Activated CD8-positive, alpha-beta memory T cell treated with anti-CD3 and anti-CD28 coated beads, Interleukin-2, amount 10 ng/mL, durations not matched to agents 7 days and 5 days (primary cell): ENCODE results near the gene JAM2. TPM values are rescaled to one million over a fixed set of nuclear protein-coding genes. Genes with fewer than 3 reads are reported as not detected.

Experiments
- ATAC-seq: fragments of 150-1000 bp; cut with Tn5 transposase; one replicate; pipeline ENCODE4 v1.10.0; 2021; ENCODE audit warnings: moderate library complexity
- CTCF ChIA-PET: fragments of 350-600 bp; sonication (Branson Sonifier 250); formaldehyde crosslinking; loops from one replicate; lab custom pipeline; 2021; ENCODE audit warnings: antibody characterized with exemption; lab: Charles Lee
- DNase-seq: peaks from one replicate; pipeline ENCODE4 v3.0.0-alpha.2; 2020
- H3K27ac Mint-ChIP-seq: one replicate; pipeline ENCODE4 v1.8.0; 2021; ENCODE audit warnings: mild to moderate bottlenecking, mixed read lengths
- H3K27me3 Mint-ChIP-seq: one replicate; pipeline ENCODE4 v1.8.0; 2021; ENCODE audit warnings: mixed read lengths
- H3K36me3 Mint-ChIP-seq: one replicate; pipeline ENCODE4 v1.8.0; 2021; ENCODE audit warnings: mild to moderate bottlenecking, mixed read lengths
- H3K4me1 Mint-ChIP-seq: one replicate; pipeline ENCODE4 v1.8.0; 2021; ENCODE audit warnings: mixed read lengths
- H3K4me3 Mint-ChIP-seq: one replicate; pipeline ENCODE4 v1.8.0; 2021; ENCODE audit warnings: mild to moderate bottlenecking, moderate library complexity, mixed read lengths
- H3K9me3 Mint-ChIP-seq: one replicate; pipeline ENCODE4 v1.8.0; 2022; ENCODE audit warnings: low read depth, mixed read lengths
- total RNA-seq, 2 experiments: library from RNA; stranded (reverse); gene quantifications; one replicate each; pipeline ENCODE4 v1.2.3, GENCODE V29; 2021

The JAM2 gene
- total RNA-seq, 2 experiments from 2014 or later = 0.26 to 0.37 TPM

DNA sequence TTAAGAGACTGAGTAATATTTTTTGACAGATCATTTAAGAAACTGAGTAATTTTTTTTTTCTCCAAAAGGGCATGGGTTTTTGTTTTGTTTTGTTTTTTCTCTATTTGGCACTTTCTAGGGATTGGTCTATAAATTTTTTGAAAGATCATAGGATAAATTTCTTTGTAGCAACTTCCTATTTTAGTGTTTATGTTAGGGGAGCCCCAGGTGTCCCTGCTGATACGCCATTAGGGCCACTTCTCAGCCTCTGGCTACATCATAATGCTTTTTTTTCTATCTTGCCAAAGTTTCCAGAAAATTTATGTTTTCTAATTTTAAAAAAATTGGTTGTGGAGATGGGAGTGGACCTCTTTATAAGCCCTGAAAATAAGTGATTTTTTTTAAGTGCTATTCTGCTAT is 98.4 kb downstream of the JAM2 start:
- DNase-seq = no peak
- H3K36me3 Mint-ChIP-seq = peaks cover 5% of the 10 kb centered on the region
- no peak for ATAC-seq
- H3K9me3 Mint-ChIP-seq = no peaks in the 10 kb centered on the region
- CTCF ChIA-PET = no interaction called here
- H3K4me1 Mint-ChIP-seq = peaks cover 31% of the 10 kb centered on the region
- H3K27ac Mint-ChIP-seq = no peak overlapping the region
- no peak overlapping the region for H3K4me3 Mint-ChIP-seq
- no peaks in the 10 kb centered on the region for H3K27me3 Mint-ChIP-seq

DNA sequence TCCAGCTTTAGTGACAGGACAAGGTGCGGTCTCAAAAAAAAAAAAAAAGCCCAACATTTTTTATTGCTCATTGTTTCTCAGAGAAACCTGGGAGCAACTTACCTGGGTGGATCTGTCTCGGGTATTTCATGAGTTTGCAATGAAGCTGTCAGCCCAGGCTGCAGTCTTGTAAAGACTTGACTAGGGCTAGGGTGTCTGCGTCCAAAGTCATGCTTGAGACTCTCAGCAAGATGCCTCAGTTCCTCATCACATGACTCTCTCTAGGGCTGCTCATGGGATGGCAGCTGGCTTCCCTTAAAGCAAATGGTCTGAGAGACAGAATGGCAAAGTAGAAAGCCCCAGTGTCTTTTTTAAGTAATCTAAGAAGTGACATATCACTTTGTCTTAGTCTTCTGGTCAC is 103.8 kb downstream of the JAM2 start:
- H3K36me3 Mint-ChIP-seq = peaks cover 8% of the 10 kb centered on the region
- H3K27ac Mint-ChIP-seq = no peak overlapping the region

DNA sequence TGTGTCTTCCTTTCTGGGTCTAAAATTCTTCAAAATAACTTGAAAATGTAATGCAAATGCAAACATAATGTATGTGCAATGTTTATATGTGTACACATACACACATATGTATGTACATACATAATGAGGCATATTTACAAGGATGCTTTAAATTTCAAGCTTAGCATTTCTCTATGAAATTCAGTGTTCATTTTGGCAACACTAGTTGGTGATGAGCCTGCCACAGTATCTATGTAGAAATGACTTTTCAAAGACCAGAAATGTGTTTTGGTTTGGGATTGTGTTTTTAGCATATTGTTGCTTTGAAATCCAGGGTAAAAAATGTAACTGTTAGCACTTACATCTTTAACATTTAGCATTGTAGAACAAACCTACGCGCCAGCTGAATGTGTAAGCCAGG is 105.8 kb downstream of the JAM2 start:
- no peak overlapping the region for H3K27ac Mint-ChIP-seq
- peaks cover 15% of the 10 kb centered on the region for H3K36me3 Mint-ChIP-seq
- DNase-seq = no peak
- H3K27me3 Mint-ChIP-seq = no peaks in the 10 kb centered on the region
- CTCF ChIA-PET = interaction anchor here (0.8 kb wide), 1 partner anchor 57 kb away, joined by 3 read pairs; no protein-coding TSS in a partner anchor
- no peak overlapping the region for H3K4me3 Mint-ChIP-seq
- no peak for ATAC-seq
- H3K9me3 Mint-ChIP-seq = no peaks in the 10 kb centered on the region
- peaks cover 12% of the 10 kb centered on the region for H3K4me1 Mint-ChIP-seq

More for the DNA sequence above, 103.8 kb downstream of the JAM2 start:
- H3K4me3 Mint-ChIP-seq = no peak overlapping the region
- no peaks in the 10 kb centered on the region for H3K27me3 Mint-ChIP-seq
- no peak for DNase-seq
- ATAC-seq = no peak
- H3K9me3 Mint-ChIP-seq = no peaks in the 10 kb centered on the region
- CTCF ChIA-PET = interaction anchor here (0.9 kb wide), 1 partner anchor 59 kb away, joined by 3 read pairs; no protein-coding TSS in a partner anchor
- peaks cover 7% of the 10 kb centered on the region for H3K4me1 Mint-ChIP-seq

DNA sequence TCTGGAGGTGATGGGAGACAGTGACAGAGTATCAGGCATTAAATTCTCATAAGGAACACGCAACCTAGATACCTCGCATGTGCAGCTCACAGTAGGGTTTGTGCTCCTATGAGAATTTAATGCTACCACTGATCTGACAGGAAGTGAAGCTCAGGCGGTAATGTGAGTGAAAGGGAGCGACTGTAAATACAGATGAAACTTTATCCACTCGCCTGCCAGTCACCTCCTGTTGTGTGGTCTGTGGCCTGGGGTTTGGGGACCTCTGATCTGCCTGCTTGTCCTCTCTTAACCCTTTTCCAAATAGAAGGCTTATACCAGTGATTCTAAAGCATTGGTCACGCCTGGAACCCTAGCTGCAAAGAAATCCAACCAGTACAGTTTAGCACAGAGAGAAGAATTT is 111.0 kb downstream of the JAM2 start:
- H3K27ac Mint-ChIP-seq = peak overlapping the region; percentile 82
- H3K27me3 Mint-ChIP-seq = no peaks in the 10 kb centered on the region
- peaks cover 15% of the 10 kb centered on the region for H3K4me1 Mint-ChIP-seq
- peak; percentile 85 for ATAC-seq
- CTCF ChIA-PET = interaction anchor here (1.0 kb wide), 1 partner anchor 16 kb away, joined by 3 read pairs; no protein-coding TSS in a partner anchor
- H3K36me3 Mint-ChIP-seq = peaks cover 35% of the 10 kb centered on the region
- DNase-seq = peak; percentile 71
- H3K9me3 Mint-ChIP-seq = no peaks in the 10 kb centered on the region
- H3K4me3 Mint-ChIP-seq = no peak overlapping the region

DNA sequence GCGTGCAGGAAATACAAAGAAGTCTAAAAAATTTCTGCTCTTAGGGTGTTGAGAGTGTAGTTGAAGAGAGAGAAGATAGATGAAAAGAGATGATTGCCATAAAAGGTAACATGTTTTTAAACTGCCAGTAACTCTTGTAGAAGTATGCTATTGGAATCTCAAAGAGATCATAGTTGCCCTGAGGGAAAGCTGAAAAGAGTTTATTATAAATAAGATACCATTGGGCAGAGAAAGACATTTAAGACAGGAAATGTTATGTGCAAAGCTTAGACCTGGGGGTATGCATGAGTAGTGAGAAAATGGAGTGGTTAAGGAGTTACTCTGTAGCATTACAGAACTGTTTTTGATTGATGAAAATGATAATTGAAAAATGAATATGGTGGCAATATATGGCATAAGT is 113.4 kb downstream of the JAM2 start:
- Mint-ChIP-seq H3K36me3 (peaks cover 43% of the 10 kb centered on the region), H3K4me3 (no peak overlapping the region), H3K27ac (no peak overlapping the region), H3K4me1 (peaks cover 33% of the 10 kb centered on the region), H3K27me3 (no peaks in the 10 kb centered on the region), H3K9me3 (no peaks in the 10 kb centered on the region)
- CTCF ChIA-PET = interaction anchor here (0.7 kb wide), 1 partner anchor 247 kb away, joined by 3 read pairs; no protein-coding TSS in a partner anchor
- ATAC-seq (no peak), DNase-seq (no peak)

DNA sequence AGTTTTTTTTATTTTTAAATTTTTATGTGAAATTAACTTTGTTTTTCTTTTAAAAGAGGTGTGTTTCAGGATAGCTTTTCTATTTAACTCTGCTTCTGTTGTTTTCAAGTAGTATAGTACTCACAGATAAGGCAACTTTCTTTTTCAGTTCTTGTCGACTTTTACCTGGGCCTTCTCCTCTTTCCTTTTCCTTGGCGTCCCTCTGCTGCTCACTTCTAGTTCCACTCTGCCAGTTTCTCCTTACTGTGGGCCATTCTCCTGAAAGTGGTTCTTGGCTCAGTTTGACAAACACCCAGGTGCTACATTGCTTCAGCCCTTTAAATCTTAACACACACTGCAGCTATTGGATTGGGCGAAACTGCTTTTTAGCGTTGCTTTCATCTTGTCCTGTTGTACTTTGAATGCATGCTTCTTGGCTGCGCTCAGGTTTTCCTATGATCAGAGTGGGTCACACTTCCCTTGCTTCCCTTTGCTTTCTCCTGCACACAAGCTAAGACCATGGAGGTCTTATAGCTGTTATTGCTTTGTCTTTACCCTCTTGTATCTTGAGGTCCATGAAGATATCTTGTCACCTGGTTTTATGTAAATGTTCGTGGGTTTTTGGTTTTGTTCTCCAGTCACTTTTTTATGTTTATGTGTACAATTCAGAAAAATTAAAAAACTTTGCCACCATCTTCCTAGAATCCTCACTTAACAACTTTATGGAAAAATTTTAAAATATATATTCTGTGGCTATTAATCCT is 117.3 kb downstream of the JAM2 start:
- no peak for DNase-seq
- Mint-ChIP-seq H3K27ac (peak overlapping the region; percentile 65), H3K36me3 (peaks cover 62% of the 10 kb centered on the region), H3K4me1 (peaks cover 45% of the 10 kb centered on the region), H3K27me3 (no peaks in the 10 kb centered on the region), H3K4me3 (peak overlapping the region; percentile 48), H3K9me3 (no peaks in the 10 kb centered on the region)
- CTCF ChIA-PET = interaction anchor here (1.0 to 1.2 kb wide), 2 partner anchors 9 to 45 kb away, joined by 3 to 5 read pairs; no protein-coding TSS in a partner anchor
- peak; percentile 30 for ATAC-seq

DNA sequence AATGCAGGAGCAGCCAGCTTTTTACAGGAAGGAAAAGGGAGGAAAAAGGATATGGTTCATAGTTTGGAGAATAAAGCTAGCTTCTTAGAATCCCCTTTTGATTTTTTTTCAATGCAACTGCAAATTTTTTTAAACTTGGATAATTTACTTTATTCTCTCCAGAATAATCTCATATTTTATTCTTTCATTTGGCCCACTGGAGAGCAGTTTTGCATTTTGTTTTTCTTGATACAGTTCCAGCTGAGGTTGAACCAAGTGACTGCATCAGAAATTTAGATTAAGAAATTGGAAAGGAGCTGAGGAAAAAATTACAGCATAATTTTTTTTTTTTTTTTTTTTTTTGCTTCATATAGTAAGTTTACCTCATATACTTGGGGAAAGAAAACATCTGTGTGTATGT is 118.5 kb downstream of the JAM2 start:
- Mint-ChIP-seq H3K36me3 (peaks cover 57% of the 10 kb centered on the region), H3K9me3 (no peaks in the 10 kb centered on the region), H3K4me3 (no peak overlapping the region), H3K27me3 (no peaks in the 10 kb centered on the region), H3K4me1 (peaks cover 45% of the 10 kb centered on the region), H3K27ac (peak overlapping the region; percentile 28)
- CTCF ChIA-PET = interaction anchor here (1.2 kb wide), 1 partner anchor 44 kb away, joined by 5 read pairs; no protein-coding TSS in a partner anchor
- ATAC-seq = no peak
- no peak for DNase-seq

DNA sequence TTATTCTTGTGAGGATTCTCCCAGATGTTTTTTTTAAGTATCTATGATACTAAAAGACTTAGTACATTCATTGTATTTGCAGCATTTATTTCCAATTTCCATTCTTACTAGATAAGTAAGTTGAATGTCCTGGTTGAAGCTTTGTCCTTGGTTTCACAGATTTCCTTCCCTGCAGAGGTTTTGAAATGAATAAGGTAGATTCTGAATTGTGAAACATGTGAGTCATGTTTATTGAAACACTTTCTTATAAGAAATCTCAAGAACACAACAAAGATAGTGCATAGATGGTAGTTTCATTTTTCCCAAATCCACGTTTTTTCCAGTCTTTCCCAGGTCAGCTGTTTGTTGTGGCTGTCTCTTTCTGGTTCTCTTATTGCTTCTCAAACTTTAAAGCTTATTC is 120.5 kb downstream of the JAM2 start:
- Mint-ChIP-seq H3K27ac (no peak overlapping the region), H3K36me3 (peaks cover 54% of the 10 kb centered on the region), H3K27me3 (no peaks in the 10 kb centered on the region), H3K4me1 (peaks cover 45% of the 10 kb centered on the region), H3K4me3 (no peak overlapping the region), H3K9me3 (no peaks in the 10 kb centered on the region)
- CTCF ChIA-PET = no interaction called here
- DNase-seq = no peak
- ATAC-seq = no peak

DNA sequence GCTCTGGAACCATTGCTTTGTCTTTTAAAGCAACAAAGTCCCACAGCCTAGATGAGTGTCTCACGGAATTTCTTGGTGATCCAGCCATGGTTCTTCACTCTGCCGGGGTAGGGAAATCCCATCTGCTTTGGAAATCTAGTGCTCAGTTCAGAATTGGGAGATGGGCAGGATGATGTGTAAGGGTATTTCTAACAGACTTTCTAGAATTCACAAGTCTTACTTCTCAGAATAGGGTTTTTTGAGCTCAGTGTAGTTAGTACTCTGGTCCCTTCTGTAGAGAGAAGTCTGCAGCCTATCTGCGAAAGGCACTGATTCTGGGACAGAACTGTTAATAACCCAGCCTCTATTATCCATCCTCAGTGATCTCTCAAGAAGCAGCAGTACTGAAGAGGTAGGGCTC is 121.0 kb downstream of the JAM2 start:
- Mint-ChIP-seq H3K27ac (no peak overlapping the region), H3K4me1 (peaks cover 45% of the 10 kb centered on the region), H3K27me3 (no peaks in the 10 kb centered on the region), H3K4me3 (no peak overlapping the region), H3K9me3 (no peaks in the 10 kb centered on the region), H3K36me3 (peaks cover 55% of the 10 kb centered on the region)
- DNase-seq = no peak
- no peak for ATAC-seq
- CTCF ChIA-PET = no interaction called here

DNA sequence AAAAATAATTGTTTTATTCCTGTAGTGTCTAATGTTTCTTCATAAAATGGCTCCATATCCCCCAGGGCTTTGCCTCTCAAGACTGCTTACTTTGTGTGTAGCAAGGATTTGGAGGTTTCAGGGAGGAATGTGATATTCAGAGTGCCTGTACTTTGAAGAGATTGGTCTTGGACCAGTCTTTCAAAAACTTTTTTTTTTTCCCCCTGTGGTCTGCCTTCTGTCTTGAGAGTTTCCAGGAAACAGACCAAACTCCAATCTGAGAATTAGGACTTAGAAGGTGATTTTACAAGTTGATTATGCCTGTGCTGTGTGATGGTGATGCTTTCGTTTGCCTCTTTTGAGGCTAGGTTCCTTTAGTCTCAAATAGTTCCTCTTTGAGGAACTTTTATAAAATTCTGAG is 121.6 kb downstream of the JAM2 start:
- H3K27ac Mint-ChIP-seq = no peak overlapping the region
- no peaks in the 10 kb centered on the region for H3K27me3 Mint-ChIP-seq
- DNase-seq = no peak
- CTCF ChIA-PET = no interaction called here
- H3K4me3 Mint-ChIP-seq = no peak overlapping the region
- no peaks in the 10 kb centered on the region for H3K9me3 Mint-ChIP-seq
- peaks cover 41% of the 10 kb centered on the region for H3K4me1 Mint-ChIP-seq
- H3K36me3 Mint-ChIP-seq = peaks cover 59% of the 10 kb centered on the region
- ATAC-seq = no peak

DNA sequence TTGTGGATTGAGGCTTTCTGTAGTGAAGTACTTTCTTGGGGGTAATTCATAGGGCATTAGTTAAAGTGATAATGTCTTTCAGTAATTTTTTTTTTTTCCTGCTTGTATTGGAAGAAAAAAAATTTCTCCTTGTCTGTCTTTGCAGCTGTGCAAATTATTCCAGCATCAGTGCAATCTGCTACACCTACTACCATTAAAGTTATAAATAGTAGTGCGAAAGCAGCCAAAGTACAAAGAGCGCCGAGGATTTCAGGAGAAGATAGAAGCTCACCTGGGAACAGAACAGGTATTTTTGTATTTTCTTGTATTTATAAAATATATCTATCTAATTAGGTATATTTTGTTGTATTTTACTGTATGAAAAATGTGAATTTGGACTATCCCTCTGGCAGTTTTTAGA is 125.0 kb downstream of the JAM2 start:
- DNase-seq = no peak
- H3K27me3 Mint-ChIP-seq = no peaks in the 10 kb centered on the region
- CTCF ChIA-PET = interaction anchor here (1.4 kb wide), 2 partner anchors 23 to 156 kb away, joined by 4 to 5 read pairs; no protein-coding TSS in a partner anchor
- H3K4me1 Mint-ChIP-seq = peaks cover 21% of the 10 kb centered on the region
- no peak overlapping the region for H3K27ac Mint-ChIP-seq
- ATAC-seq = no peak
- no peaks in the 10 kb centered on the region for H3K9me3 Mint-ChIP-seq
- H3K4me3 Mint-ChIP-seq = no peak overlapping the region
- peaks cover 44% of the 10 kb centered on the region for H3K36me3 Mint-ChIP-seq
